ENCODE data around the gene TRIM10. TPM values are rescaled to one million over a fixed set of nuclear protein-coding genes. Genes with fewer than 3 reads are reported as not detected.

Gene TRIM10
- total and polyA plus RNA-seq, 2 experiments from 2014 or later: 0.31 TPM; not detected in 1

GRCh38 chr6:30156774-30157173 is 4.2 kb downstream of the TRIM10 start:
- Mint-ChIP-seq H3K27ac (no peak overlapping the region), H3K36me3 (ENCODE audit: low read depth) (no peaks in the 10 kb centered on the region), H3K4me3 (no peak overlapping the region), H3K27me3 (ENCODE audit: insufficient read depth, low read depth, poor library complexity) (peaks cover 8% of the 10 kb centered on the region), H3K4me1 (no peaks in the 10 kb centered on the region), H3K9me3 (no peaks in the 10 kb centered on the region)
- no peak overlapping the region for H2AFZ ChIP-seq
- H3K9me2 ChIP-seq (ENCODE audit: insufficient read depth): no peaks in the 10 kb centered on the region
- H3K4me1 ChIP-seq (ENCODE audit: insufficient read depth): no peaks in the 10 kb centered on the region
- DNase-seq (ENCODE audit: low spot score): no peak
- no peak overlapping the region for H3K27ac ChIP-seq (ENCODE audit: low read depth)
- H3K4me2 ChIP-seq: no peak overlapping the region
- no peaks in the 10 kb centered on the region for H3K79me2 ChIP-seq (replicated peaks; ENCODE audit: insufficient read depth)
- H3K4me3 ChIP-seq: no peak overlapping the region
- ATAC-seq: no peak
- H3K36me3 ChIP-seq (ENCODE audit: insufficient read depth): no peaks in the 10 kb centered on the region
- TF ChIP-seq ZNF114 (CRISPR knock-in tag; IDR thresholded peaks at IDR 0.05) (no peak), CREB1 (CRISPR knock-in tag; IDR thresholded peaks at IDR 0.05; ENCODE audit: low read depth) (no peak), NANOG (IDR thresholded peaks at IDR 0.05; ENCODE audit: borderline replicate concordance) (no peak), JUNB (IDR thresholded peaks at IDR 0.05; ENCODE audit: unreplicated experiment) (no peak), EZH2 (IDR thresholded peaks at IDR 0.05; ENCODE audit: low read depth, unreplicated experiment) (no peak), EZH2phosphoT487 (IDR thresholded peaks at IDR 0.05; ENCODE audit: unreplicated experiment) (no peak), ZNF331 (CRISPR knock-in tag; IDR thresholded peaks at IDR 0.05; ENCODE audit: low read depth) (no peak)
- TF ChIP-seq, protein P1, sequence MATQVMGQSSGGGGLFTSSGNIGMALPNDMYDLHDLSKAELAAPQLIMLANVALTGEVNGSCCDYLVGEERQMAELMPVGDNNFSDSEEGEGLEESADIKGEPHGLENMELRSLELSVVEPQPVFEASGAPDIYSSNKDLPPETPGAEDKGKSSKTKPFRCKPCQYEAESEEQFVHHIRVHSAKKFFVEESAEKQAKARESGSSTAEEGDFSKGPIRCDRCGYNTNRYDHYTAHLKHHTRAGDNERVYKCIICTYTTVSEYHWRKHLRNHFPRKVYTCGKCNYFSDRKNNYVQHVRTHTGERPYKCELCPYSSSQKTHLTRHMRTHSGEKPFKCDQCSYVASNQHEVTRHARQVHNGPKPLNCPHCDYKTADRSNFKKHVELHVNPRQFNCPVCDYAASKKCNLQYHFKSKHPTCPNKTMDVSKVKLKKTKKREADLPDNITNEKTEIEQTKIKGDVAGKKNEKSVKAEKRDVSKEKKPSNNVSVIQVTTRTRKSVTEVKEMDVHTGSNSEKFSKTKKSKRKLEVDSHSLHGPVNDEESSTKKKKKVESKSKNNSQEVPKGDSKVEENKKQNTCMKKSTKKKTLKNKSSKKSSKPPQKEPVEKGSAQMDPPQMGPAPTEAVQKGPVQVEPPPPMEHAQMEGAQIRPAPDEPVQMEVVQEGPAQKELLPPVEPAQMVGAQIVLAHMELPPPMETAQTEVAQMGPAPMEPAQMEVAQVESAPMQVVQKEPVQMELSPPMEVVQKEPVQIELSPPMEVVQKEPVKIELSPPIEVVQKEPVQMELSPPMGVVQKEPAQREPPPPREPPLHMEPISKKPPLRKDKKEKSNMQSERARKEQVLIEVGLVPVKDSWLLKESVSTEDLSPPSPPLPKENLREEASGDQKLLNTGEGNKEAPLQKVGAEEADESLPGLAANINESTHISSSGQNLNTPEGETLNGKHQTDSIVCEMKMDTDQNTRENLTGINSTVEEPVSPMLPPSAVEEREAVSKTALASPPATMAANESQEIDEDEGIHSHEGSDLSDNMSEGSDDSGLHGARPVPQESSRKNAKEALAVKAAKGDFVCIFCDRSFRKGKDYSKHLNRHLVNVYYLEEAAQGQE (IDR thresholded peaks at IDR 0.05; ENCODE audit: unreplicated experiment): no peak
- TF ChIP-seq, protein P2, sequence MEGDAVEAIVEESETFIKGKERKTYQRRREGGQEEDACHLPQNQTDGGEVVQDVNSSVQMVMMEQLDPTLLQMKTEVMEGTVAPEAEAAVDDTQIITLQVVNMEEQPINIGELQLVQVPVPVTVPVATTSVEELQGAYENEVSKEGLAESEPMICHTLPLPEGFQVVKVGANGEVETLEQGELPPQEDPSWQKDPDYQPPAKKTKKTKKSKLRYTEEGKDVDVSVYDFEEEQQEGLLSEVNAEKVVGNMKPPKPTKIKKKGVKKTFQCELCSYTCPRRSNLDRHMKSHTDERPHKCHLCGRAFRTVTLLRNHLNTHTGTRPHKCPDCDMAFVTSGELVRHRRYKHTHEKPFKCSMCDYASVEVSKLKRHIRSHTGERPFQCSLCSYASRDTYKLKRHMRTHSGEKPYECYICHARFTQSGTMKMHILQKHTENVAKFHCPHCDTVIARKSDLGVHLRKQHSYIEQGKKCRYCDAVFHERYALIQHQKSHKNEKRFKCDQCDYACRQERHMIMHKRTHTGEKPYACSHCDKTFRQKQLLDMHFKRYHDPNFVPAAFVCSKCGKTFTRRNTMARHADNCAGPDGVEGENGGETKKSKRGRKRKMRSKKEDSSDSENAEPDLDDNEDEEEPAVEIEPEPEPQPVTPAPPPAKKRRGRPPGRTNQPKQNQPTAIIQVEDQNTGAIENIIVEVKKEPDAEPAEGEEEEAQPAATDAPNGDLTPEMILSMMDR (conservative IDR thresholded peaks at IDR 0.05; ENCODE audit: low read depth in 2 of 2): no peak
- TF ChIP-seq, protein P3, sequence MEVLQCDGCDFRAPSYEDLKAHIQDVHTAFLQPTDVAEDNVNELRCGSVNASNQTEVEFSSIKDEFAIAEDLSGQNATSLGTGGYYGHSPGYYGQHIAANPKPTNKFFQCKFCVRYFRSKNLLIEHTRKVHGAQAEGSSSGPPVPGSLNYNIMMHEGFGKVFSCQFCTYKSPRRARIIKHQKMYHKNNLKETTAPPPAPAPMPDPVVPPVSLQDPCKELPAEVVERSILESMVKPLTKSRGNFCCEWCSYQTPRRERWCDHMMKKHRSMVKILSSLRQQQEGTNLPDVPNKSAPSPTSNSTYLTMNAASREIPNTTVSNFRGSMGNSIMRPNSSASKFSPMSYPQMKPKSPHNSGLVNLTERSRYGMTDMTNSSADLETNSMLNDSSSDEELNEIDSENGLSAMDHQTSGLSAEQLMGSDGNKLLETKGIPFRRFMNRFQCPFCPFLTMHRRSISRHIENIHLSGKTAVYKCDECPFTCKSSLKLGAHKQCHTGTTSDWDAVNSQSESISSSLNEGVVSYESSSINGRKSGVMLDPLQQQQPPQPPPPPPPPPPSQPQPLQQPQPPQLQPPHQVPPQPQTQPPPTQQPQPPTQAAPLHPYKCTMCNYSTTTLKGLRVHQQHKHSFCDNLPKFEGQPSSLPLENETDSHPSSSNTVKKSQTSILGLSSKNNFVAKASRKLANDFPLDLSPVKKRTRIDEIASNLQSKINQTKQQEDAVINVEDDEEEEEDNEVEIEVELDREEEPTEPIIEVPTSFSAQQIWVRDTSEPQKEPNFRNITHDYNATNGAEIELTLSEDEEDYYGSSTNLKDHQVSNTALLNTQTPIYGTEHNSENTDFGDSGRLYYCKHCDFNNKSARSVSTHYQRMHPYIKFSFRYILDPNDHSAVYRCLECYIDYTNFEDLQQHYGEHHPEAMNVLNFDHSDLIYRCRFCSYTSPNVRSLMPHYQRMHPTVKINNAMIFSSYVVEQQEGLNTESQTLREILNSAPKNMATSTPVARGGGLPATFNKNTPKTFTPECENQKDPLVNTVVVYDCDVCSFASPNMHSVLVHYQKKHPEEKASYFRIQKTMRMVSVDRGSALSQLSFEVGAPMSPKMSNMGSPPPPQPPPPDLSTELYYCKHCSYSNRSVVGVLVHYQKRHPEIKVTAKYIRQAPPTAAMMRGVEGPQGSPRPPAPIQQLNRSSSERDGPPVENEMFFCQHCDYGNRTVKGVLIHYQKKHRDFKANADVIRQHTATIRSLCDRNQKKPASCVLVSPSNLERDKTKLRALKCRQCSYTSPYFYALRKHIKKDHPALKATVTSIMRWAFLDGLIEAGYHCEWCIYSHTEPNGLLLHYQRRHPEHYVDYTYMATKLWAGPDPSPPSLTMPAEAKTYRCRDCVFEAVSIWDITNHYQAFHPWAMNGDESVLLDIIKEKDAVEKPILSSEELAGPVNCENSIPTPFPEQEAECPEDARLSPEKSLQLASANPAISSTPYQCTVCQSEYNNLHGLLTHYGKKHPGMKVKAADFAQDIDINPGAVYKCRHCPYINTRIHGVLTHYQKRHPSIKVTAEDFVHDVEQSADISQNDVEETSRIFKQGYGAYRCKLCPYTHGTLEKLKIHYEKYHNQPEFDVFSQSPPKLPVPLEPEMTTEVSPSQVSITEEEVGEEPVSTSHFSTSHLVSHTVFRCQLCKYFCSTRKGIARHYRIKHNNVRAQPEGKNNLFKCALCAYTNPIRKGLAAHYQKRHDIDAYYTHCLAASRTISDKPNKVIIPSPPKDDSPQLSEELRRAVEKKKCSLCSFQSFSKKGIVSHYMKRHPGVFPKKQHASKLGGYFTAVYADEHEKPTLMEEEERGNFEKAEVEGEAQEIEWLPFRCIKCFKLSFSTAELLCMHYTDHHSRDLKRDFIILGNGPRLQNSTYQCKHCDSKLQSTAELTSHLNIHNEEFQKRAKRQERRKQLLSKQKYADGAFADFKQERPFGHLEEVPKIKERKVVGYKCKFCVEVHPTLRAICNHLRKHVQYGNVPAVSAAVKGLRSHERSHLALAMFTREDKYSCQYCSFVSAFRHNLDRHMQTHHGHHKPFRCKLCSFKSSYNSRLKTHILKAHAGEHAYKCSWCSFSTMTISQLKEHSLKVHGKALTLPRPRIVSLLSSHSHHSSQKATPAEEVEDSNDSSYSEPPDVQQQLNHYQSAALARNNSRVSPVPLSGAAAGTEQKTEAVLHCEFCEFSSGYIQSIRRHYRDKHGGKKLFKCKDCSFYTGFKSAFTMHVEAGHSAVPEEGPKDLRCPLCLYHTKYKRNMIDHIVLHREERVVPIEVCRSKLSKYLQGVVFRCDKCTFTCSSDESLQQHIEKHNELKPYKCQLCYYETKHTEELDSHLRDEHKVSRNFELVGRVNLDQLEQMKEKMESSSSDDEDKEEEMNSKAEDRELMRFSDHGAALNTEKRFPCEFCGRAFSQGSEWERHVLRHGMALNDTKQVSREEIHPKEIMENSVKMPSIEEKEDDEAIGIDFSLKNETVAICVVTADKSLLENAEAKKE (CRISPR knock-in tag; IDR thresholded peaks at IDR 0.05): no peak
- H4K20me1 ChIP-seq (replicated peaks; ENCODE audit: insufficient read depth): no peaks in the 10 kb centered on the region
- H3F3A ChIP-seq (replicated peaks; ENCODE audit: low read depth): no peaks in the 10 kb centered on the region
- H3K27me3 ChIP-seq (ENCODE audit: insufficient read depth): 0 out of 2 replicates have a peak, but pooled peaks cover 11% of the 10 kb centered on the region

All from GM23338 (cell line).